IMR-90 (cell line): ENCODE data around the gene GALNT14.

Experiments
- CTCF ChIP-seq: conservative IDR thresholded peaks from 2 replicates; pipeline ENCODE4 v1.5.1; 2012; ENCODE audit warnings: mild to moderate bottlenecking, low read depth, low read length, improper control_type of control experiment
- FOS ChIP-seq: fragments of 150-350 bp; IDR thresholded peaks from 2 replicates; pipeline ENCODE4 v1.6.1; 2016; ENCODE audit warnings: low read depth, low read length
- MAFK ChIP-seq: IDR thresholded peaks from 2 replicates; pipeline ENCODE4 v1.6.1; 2012; ENCODE audit warnings: low read depth, low read length, improper control_type of control experiment
- POLR2A ChIP-seq: IDR thresholded peaks from 2 replicates; pipeline ENCODE4 v1.6.1; 2012; ENCODE audit warnings: mild to moderate bottlenecking, low read depth, low read length
- TF ChIP-seq, protein P1 (sequence below): fragments of 150-350 bp; IDR thresholded peaks from 2 replicates; pipeline ENCODE4 v1.6.1; 2016; ENCODE audit warnings: low read depth, mild to moderate bottlenecking, low read length, moderate library complexity, borderline replicate concordance

DNA sequence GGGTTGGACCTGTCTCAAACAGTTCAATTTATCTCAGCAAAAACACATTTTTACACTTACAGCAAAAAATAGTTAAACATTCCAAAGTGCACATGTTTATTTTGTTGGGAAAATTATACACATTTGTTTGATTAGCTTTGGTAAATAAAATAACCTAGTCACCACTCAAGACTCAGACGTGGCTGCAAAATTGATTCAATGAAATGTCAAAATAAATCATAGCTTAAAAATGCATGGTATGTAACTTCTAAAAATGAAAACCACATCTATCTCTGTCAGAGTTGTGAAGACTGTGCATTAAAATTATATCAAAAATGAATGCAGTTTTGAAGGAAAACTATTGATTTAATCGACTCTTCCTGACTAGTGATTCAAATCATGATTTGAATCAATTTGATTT is 56.7 kb downstream of the GALNT14 start:
- TF ChIP-seq MAFK, result no peak
- no peak for TF ChIP-seq POLR2A
- TF ChIP-seq CTCF, result no peak
- TF ChIP-seq FOS, result no peak
- TF ChIP-seq, protein P1, sequence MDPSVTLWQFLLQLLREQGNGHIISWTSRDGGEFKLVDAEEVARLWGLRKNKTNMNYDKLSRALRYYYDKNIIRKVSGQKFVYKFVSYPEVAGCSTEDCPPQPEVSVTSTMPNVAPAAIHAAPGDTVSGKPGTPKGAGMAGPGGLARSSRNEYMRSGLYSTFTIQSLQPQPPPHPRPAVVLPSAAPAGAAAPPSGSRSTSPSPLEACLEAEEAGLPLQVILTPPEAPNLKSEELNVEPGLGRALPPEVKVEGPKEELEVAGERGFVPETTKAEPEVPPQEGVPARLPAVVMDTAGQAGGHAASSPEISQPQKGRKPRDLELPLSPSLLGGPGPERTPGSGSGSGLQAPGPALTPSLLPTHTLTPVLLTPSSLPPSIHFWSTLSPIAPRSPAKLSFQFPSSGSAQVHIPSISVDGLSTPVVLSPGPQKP, result no peak
